Measurements from ENCODE around the gene MEIS2. TPM values are rescaled to one million over a fixed set of nuclear protein-coding genes. Genes with fewer than 3 reads are reported as not detected.

MEIS2 gene
- total RNA-seq, 2 experiments from 2014 or later = not detected

DNA sequence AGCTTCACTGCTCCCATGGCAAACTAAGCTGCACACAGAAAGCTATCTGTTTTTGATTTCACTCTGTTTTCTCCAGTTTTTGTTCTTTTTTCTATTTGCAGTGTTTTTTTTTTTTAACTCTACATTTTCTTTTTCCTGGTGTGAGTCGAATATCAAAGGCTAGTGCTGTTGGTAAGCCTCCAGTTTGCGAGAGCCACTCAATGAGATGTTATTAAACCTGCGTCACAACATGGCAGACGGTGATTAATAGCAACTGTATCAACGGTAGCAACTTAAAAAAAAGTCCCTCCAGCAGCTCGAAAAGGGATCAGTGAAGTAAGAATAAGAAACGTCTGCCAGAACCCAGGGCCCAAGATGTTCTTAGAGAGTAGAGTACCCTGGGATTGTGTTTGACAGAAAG is 84.1 kb downstream of the MEIS2 start:
- DNase-seq = no peak
- CTCF ChIA-PET = no interaction called here

DNA sequence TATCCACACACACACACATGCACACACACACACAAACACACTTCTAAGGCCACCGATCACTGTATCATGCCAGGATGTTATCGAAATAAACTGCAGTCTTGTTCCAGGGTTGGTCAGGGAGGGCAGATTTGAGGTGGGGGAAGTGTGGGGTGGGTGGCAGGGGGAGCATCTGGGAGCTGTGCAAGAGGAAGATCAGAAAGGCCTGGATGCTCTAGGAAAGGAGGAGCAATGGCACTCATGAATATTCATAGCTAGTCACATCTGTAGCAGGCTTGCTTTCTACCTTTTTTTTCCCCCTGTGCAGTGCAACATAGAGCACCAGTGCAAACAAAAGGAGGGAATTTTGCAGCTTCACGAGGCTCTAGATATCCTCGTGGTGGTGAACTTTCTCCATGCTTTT is 84.9 kb downstream of the MEIS2 start:
- Mint-ChIP-seq H3K4me3 (no peak overlapping the region), H3K4me1 (ENCODE audit: low read depth) (no peaks in the 10 kb centered on the region), H3K27me3 (no peaks in the 10 kb centered on the region), H3K27ac (no peak overlapping the region), H3K36me3 (no peaks in the 10 kb centered on the region), H3K9me3 (no peaks in the 10 kb centered on the region)
- CTCF ChIA-PET = no interaction called here
- POLR2A ChIA-PET = no interaction called here
- no peak for DNase-seq
- intact Hi-C loops (cut with micrococcal nuclease) = no loop called here

More for the DNA sequence above, 84.1 kb downstream of the MEIS2 start:
- Mint-ChIP-seq H3K36me3 (no peaks in the 10 kb centered on the region), H3K4me1 (ENCODE audit: low read depth) (no peaks in the 10 kb centered on the region), H3K27ac (no peak overlapping the region), H3K27me3 (no peaks in the 10 kb centered on the region), H3K9me3 (no peaks in the 10 kb centered on the region), H3K4me3 (no peak overlapping the region)
- intact Hi-C loops (cut with micrococcal nuclease) = no loop called here
- POLR2A ChIA-PET = no interaction called here

DNA sequence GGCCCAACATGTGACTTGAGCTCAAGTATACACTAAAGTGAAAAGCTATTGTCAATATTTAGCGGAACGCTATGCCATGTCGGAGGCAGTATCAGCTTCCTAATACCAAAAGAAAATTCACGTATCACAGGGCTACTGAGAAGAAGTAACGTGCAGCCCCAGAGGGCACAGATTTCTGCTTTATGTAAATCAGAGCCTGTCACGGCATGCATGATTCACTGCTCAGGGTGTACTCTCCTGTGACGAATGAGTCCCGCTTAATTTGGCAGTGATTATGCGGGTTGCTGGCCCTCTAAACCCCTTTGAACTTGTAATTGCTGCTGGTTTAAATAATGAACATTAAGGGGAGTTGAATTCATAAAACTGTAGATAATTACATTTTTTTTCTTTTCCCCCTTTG is 85.3 kb downstream of the MEIS2 start:
- no peaks in the 10 kb centered on the region for H3K4me1 Mint-ChIP-seq (ENCODE audit: low read depth)
- H3K36me3 Mint-ChIP-seq = no peaks in the 10 kb centered on the region
- no peaks in the 10 kb centered on the region for H3K9me3 Mint-ChIP-seq
- POLR2A ChIA-PET = no interaction called here
- H3K27ac Mint-ChIP-seq = no peak overlapping the region
- no peak for DNase-seq
- H3K27me3 Mint-ChIP-seq = no peaks in the 10 kb centered on the region
- CTCF ChIA-PET = no interaction called here
- no peak overlapping the region for H3K4me3 Mint-ChIP-seq
- intact Hi-C loops (cut with micrococcal nuclease) = no loop called here

DNA sequence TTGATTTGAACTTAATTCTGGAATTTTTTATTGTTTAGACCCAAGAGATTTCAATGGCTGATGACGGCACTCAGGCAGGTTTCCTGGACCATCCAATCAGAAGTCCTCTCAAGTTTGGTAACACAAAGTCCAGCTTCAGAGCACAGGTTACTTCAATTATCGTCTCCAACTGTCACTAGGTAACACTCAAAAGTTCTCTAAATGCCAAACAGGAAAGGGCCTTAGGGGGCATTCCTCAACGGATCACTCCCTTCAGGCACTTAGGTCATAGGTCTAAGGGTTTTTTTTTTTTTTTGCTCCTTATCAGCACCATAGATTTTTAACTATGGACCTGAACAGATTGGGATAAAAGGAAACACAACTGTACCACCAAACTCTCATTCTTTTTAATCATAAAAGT is 85.8 kb downstream of the MEIS2 start:
- ChIA-PET POLR2A (no interaction called here), CTCF (no interaction called here)
- H3K4me1 Mint-ChIP-seq (ENCODE audit: low read depth) = no peaks in the 10 kb centered on the region
- no peaks in the 10 kb centered on the region for H3K36me3 Mint-ChIP-seq
- H3K27ac Mint-ChIP-seq = no peak overlapping the region
- no peaks in the 10 kb centered on the region for H3K27me3 Mint-ChIP-seq
- H3K9me3 Mint-ChIP-seq = no peaks in the 10 kb centered on the region
- no peak for DNase-seq
- H3K4me3 Mint-ChIP-seq = no peak overlapping the region
- intact Hi-C loops (cut with micrococcal nuclease) = no loop called here

- no peak for DNase-seq
- Mint-ChIP-seq H3K4me1 (ENCODE audit: low read depth) (no peaks in the 10 kb centered on the region), H3K27ac (no peak overlapping the region), H3K4me3 (no peak overlapping the region), H3K27me3 (no peaks in the 10 kb centered on the region), H3K36me3 (no peaks in the 10 kb centered on the region), H3K9me3 (no peaks in the 10 kb centered on the region)
- POLR2A ChIA-PET = no interaction called here
- CTCF ChIA-PET = no interaction called here
- intact Hi-C loops (cut with micrococcal nuclease) = no loop called here
Observed at GRCh38 chr15:37014137-37014536, 86.2 kb downstream of the MEIS2 start.

DNA sequence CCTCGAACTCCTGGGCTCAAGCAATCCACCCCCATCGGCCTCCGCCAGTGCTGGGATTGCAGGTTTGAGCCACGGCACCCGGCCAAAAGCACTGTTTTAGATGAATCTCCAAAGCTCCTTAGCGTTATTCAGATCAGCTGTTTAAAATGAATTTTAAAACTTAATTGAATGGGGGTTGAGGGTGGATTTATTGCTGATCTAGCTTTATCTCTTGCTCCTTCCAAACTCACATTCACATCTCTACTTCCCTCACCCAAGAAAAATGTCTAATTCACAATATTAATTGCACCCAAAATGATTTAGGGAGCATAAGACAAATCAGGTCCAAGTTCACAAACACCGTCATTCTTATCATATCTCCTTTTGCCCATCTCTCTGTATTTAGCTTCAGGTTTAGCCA is 89.8 kb downstream of the MEIS2 start:
- intact Hi-C loops (cut with micrococcal nuclease) = no loop called here
- POLR2A ChIA-PET = no interaction called here
- H3K27me3 Mint-ChIP-seq = no peaks in the 10 kb centered on the region

GRCh38 chr15:37009288-37009687 is 91.1 kb downstream of the MEIS2 start:
- no peaks in the 10 kb centered on the region for H3K36me3 Mint-ChIP-seq
- H3K9me3 Mint-ChIP-seq = no peaks in the 10 kb centered on the region
- no peak overlapping the region for H3K27ac Mint-ChIP-seq
- DNase-seq = no peak
- no peak overlapping the region for H3K4me3 Mint-ChIP-seq
- intact Hi-C loops (cut with micrococcal nuclease) = no loop called here
- ChIA-PET CTCF (no interaction called here), POLR2A (no interaction called here)
- H3K4me1 Mint-ChIP-seq (ENCODE audit: low read depth) = no peaks in the 10 kb centered on the region
- no peaks in the 10 kb centered on the region for H3K27me3 Mint-ChIP-seq

More for the DNA sequence above, 89.8 kb downstream of the MEIS2 start:
- CTCF ChIA-PET = no interaction called here
- no peak for DNase-seq
- no peaks in the 10 kb centered on the region for H3K36me3 Mint-ChIP-seq
- no peaks in the 10 kb centered on the region for H3K9me3 Mint-ChIP-seq
- no peaks in the 10 kb centered on the region for H3K4me1 Mint-ChIP-seq (ENCODE audit: low read depth)
- H3K27ac Mint-ChIP-seq = no peak overlapping the region
- no peak overlapping the region for H3K4me3 Mint-ChIP-seq

DNA sequence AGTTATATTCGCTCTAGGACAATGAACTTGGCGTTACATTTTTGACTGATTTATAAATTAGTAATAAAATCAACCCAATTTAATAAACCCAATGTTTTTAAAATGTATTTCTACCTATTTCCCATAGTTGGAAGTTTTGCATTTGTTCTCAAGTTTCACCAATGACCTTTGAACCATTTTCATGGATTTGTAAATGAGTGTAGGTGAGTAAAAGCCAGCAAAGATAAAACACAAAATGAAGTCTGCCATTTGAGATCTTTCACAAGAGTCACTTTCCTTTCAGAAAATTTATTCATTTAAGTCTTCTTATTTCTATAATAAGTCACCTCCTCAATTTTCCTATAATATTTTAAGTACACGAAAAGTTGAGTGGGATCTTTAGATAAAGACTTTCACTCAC is 92.1 kb downstream of the MEIS2 start:
- no peaks in the 10 kb centered on the region for H3K4me1 Mint-ChIP-seq (ENCODE audit: low read depth)
- H3K9me3 Mint-ChIP-seq = no peaks in the 10 kb centered on the region
- CTCF ChIA-PET = no interaction called here

DNA sequence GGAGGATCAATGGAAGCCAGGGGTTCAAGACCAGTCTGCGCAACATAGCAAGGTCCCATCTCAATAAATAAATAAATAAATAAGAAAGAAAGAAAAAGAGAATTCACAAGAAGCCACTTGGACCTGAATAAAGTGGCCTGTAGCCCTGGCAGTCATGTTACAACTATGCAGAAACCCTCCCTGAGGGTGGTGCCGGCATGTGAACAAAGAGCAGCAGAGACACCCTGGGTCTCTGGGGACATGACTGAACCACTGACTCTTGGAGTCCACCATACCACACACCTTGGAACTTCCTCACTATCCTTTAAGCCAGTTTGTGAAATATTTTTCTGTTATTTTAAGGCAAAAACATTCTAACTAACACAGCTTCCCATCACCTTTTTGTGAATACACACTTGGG is 93.0 kb downstream of the MEIS2 start:
- no peaks in the 10 kb centered on the region for H3K4me1 Mint-ChIP-seq (ENCODE audit: low read depth)
- H3K27ac Mint-ChIP-seq = no peak overlapping the region
- no peaks in the 10 kb centered on the region for H3K9me3 Mint-ChIP-seq
- no peak overlapping the region for H3K4me3 Mint-ChIP-seq
- no peak for DNase-seq
- intact Hi-C loops (cut with micrococcal nuclease) = no loop called here
- no peaks in the 10 kb centered on the region for H3K27me3 Mint-ChIP-seq
- ChIA-PET POLR2A (no interaction called here), CTCF (no interaction called here)
- no peaks in the 10 kb centered on the region for H3K36me3 Mint-ChIP-seq

More for the DNA sequence above, 92.1 kb downstream of the MEIS2 start:
- H3K4me3 Mint-ChIP-seq = no peak overlapping the region
- no peaks in the 10 kb centered on the region for H3K36me3 Mint-ChIP-seq
- H3K27ac Mint-ChIP-seq = no peak overlapping the region
- intact Hi-C loops (cut with micrococcal nuclease) = no loop called here
- DNase-seq = no peak
- POLR2A ChIA-PET = no interaction called here
- no peaks in the 10 kb centered on the region for H3K27me3 Mint-ChIP-seq

GRCh38 chr15:37004981-37005735 is 95.2 kb downstream of the MEIS2 start:
- no peak for DNase-seq
- Mint-ChIP-seq H3K4me3 (no peak overlapping the region), H3K27me3 (no peaks in the 10 kb centered on the region), H3K9me3 (no peaks in the 10 kb centered on the region), H3K27ac (no peak overlapping the region), H3K36me3 (no peaks in the 10 kb centered on the region), H3K4me1 (ENCODE audit: low read depth) (no peaks in the 10 kb centered on the region)
- ChIA-PET CTCF (no interaction called here), POLR2A (no interaction called here)
- intact Hi-C loops (cut with micrococcal nuclease) = no loop called here

GRCh38 chr15:37004373-37004869 is 95.9 kb downstream of the MEIS2 start:
- Mint-ChIP-seq H3K4me3 (no peak overlapping the region), H3K36me3 (no peaks in the 10 kb centered on the region), H3K27me3 (no peaks in the 10 kb centered on the region), H3K27ac (no peak overlapping the region), H3K4me1 (ENCODE audit: low read depth) (no peaks in the 10 kb centered on the region), H3K9me3 (no peaks in the 10 kb centered on the region)
- intact Hi-C loops (cut with micrococcal nuclease) = no loop called here
- ChIA-PET CTCF (no interaction called here), POLR2A (no interaction called here)
- DNase-seq = no peak

GRCh38 chr15:37002041-37002672 is 98.2 kb downstream of the MEIS2 start:
- intact Hi-C loops (cut with micrococcal nuclease) = no loop called here
- Mint-ChIP-seq H3K9me3 (no peaks in the 10 kb centered on the region), H3K27ac (no peak overlapping the region), H3K4me3 (no peak overlapping the region), H3K36me3 (no peaks in the 10 kb centered on the region), H3K4me1 (ENCODE audit: low read depth) (no peaks in the 10 kb centered on the region), H3K27me3 (no peaks in the 10 kb centered on the region)
- CTCF ChIA-PET = no interaction called here
- POLR2A ChIA-PET = no interaction called here
- DNase-seq = no peak

DNA sequence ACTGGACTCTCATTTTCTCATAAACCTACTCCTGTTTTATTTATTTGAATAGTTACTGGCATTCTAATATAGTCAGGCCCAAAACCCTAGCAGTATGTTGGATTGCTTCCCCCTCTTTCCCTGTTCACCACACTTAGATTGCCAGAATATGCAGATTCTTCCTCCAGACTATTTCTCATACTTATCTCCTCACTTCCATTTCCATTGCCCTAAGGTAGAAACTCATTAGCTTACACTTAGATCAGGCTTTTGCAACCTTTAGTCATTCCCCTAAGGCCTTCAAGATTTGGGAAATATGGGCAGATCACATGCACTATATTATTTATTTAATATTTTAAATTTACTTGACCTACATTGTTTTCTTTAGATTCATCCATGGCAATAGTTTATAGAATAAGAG is 98.9 kb downstream of the MEIS2 start:
- H3K4me1 Mint-ChIP-seq (ENCODE audit: low read depth) = no peaks in the 10 kb centered on the region

More for the DNA sequence above, 98.9 kb downstream of the MEIS2 start:
- H3K27me3 Mint-ChIP-seq = no peaks in the 10 kb centered on the region
- CTCF ChIA-PET = no interaction called here
- H3K36me3 Mint-ChIP-seq = no peaks in the 10 kb centered on the region
- intact Hi-C loops (cut with micrococcal nuclease) = no loop called here
- H3K4me3 Mint-ChIP-seq = no peak overlapping the region
- no peak for DNase-seq
- H3K27ac Mint-ChIP-seq = no peak overlapping the region
- POLR2A ChIA-PET = no interaction called here
- no peaks in the 10 kb centered on the region for H3K9me3 Mint-ChIP-seq

All from activated CD4-positive, alpha-beta memory T cell treated with anti-CD3 and anti-CD28 coated beads for 36 hours (primary cell).